HL-60 (cell line): ENCODE measurements around the gene CFAP43.

Experiments used
- GABPA ChIP-seq: IDR thresholded peaks from 2 replicates; pipeline ENCODE4 v1.6.1; 2012; ENCODE audit warnings: low read depth
- POLR2AphosphoS5 ChIP-seq: IDR thresholded peaks from 2 replicates; pipeline ENCODE4 v1.6.1; 2012; ENCODE audit warnings: low read depth
- TF ChIP-seq, protein P1 (sequence below): IDR thresholded peaks from one replicate; pipeline ENCODE4 v1.5.1; 2011; ENCODE audit warnings: low read length, control low read depth, inconsistent platforms; ENCODE audit not compliant: insufficient read depth
- TF ChIP-seq, protein P2 (sequence below): IDR thresholded peaks from 2 replicates; pipeline ENCODE4 v1.6.1; 2012; ENCODE audit warnings: low read depth; ENCODE audit not compliant: insufficient replicate concordance

DNA sequence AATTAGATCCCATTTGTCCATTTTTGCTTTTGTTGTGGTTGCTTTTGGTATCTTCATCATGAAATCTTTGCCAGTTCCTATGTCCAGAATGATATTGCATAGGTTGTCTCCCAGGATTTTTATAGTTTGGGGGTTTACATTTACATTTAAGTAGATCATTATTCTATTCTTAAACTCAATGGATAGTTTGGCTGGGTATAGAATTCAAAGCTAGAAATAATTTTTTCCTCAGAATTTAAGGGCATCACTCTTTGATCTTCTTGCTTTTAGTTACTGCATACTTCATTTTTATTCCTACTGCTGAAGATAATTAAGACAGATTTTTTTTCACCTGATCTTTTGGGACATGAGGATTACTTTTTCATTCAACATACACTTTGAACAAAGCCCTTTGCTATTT, 80.4 kb downstream of the CFAP43 start:
- TF ChIP-seq, protein P1, sequence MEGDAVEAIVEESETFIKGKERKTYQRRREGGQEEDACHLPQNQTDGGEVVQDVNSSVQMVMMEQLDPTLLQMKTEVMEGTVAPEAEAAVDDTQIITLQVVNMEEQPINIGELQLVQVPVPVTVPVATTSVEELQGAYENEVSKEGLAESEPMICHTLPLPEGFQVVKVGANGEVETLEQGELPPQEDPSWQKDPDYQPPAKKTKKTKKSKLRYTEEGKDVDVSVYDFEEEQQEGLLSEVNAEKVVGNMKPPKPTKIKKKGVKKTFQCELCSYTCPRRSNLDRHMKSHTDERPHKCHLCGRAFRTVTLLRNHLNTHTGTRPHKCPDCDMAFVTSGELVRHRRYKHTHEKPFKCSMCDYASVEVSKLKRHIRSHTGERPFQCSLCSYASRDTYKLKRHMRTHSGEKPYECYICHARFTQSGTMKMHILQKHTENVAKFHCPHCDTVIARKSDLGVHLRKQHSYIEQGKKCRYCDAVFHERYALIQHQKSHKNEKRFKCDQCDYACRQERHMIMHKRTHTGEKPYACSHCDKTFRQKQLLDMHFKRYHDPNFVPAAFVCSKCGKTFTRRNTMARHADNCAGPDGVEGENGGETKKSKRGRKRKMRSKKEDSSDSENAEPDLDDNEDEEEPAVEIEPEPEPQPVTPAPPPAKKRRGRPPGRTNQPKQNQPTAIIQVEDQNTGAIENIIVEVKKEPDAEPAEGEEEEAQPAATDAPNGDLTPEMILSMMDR: no peak
- no peak for TF ChIP-seq POLR2AphosphoS5
- TF ChIP-seq, protein P2, sequence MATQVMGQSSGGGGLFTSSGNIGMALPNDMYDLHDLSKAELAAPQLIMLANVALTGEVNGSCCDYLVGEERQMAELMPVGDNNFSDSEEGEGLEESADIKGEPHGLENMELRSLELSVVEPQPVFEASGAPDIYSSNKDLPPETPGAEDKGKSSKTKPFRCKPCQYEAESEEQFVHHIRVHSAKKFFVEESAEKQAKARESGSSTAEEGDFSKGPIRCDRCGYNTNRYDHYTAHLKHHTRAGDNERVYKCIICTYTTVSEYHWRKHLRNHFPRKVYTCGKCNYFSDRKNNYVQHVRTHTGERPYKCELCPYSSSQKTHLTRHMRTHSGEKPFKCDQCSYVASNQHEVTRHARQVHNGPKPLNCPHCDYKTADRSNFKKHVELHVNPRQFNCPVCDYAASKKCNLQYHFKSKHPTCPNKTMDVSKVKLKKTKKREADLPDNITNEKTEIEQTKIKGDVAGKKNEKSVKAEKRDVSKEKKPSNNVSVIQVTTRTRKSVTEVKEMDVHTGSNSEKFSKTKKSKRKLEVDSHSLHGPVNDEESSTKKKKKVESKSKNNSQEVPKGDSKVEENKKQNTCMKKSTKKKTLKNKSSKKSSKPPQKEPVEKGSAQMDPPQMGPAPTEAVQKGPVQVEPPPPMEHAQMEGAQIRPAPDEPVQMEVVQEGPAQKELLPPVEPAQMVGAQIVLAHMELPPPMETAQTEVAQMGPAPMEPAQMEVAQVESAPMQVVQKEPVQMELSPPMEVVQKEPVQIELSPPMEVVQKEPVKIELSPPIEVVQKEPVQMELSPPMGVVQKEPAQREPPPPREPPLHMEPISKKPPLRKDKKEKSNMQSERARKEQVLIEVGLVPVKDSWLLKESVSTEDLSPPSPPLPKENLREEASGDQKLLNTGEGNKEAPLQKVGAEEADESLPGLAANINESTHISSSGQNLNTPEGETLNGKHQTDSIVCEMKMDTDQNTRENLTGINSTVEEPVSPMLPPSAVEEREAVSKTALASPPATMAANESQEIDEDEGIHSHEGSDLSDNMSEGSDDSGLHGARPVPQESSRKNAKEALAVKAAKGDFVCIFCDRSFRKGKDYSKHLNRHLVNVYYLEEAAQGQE: no peak
- no peak for TF ChIP-seq GABPA
